ENCODE measurements around the gene FFAR1. TPM values are rescaled to one million over a fixed set of nuclear protein-coding genes. Genes with fewer than 3 reads are reported as not detected.
"Not testable (repeated sequence)": the region's sequence is repeated elsewhere in the genome, so short reads cannot be mapped to it uniquely, and the experiment has no call there.

FFAR1 gene
- total and polyA plus RNA-seq, 2 experiments from 2014 or later, result not detected

- no peaks in the 10 kb centered on the region for H3K4me1 ChIP-seq (ENCODE audit: insufficient read depth)
- no peaks in the 10 kb centered on the region for H3K9me2 ChIP-seq (replicated peaks; ENCODE audit: insufficient read depth)
- H3K27me3 ChIP-seq, result no peaks in the 10 kb centered on the region
- no peak for DNase-seq (ENCODE audit: low spot score)
- H4K20me1 ChIP-seq (ENCODE audit: insufficient read depth, poor library complexity, severe bottlenecking), result no peaks in the 10 kb centered on the region
- H3K4me2 ChIP-seq, result no peak overlapping the region
- H3K36me3 ChIP-seq (replicated peaks; ENCODE audit: insufficient read depth, low read depth), result no peaks in the 10 kb centered on the region
- no peak overlapping the region for H2AFZ ChIP-seq
- H3K4me3 ChIP-seq, result no peak overlapping the region
- no peaks in the 10 kb centered on the region for H3K79me2 ChIP-seq
- H3K27ac ChIP-seq, result no peak overlapping the region
- no peaks in the 10 kb centered on the region for H3K9me3 ChIP-seq (ENCODE audit: low read depth)
- TF ChIP-seq EZH2 (IDR thresholded peaks at IDR 0.05; ENCODE audit: borderline replicate concordance), result no peak
- TF ChIP-seq CTCF (IDR thresholded peaks at IDR 0.05; ENCODE audit: poor library complexity), result no peak
- TF ChIP-seq EZH2phosphoT487 (IDR thresholded peaks at IDR 0.05; ENCODE audit: low read depth, severe bottlenecking, unreplicated experiment), result no peak
Measured at GRCh38 chr19:35369522-35369921, 21.8 kb downstream of the FFAR1 start.

GRCh38 chr19:35370722-35371121 is 23.0 kb downstream of the FFAR1 start, which contains the start of gene GPR42:
GPR42 (plus strand) TSS chr19:35371068; CDS start chr19:35371360, 292 bp downstream.
- Histone ChIP-seq H3K27me3 (no peaks in the 10 kb centered on the region), H2AFZ (no peak within 1 kb of the TSS), H3K4me2 (no peak within 1 kb of the TSS), H3K79me2 (no peaks in the 10 kb centered on the region), H4K20me1 (ENCODE audit: insufficient read depth, poor library complexity, severe bottlenecking) (no peaks in the 10 kb centered on the region), H3K27ac (no peak within 1 kb of the TSS), H3K9me3 (ENCODE audit: low read depth) (no peaks in the 10 kb centered on the region), H3K9me2 (replicated peaks; ENCODE audit: insufficient read depth) (no peaks in the 10 kb centered on the region), H3K4me1 (ENCODE audit: insufficient read depth) (no peaks in the 10 kb centered on the region), H3K4me3 (no peak within 1 kb of the TSS), H3K36me3 (replicated peaks; ENCODE audit: insufficient read depth, low read depth) (no peaks in the 10 kb centered on the region)
- WGBS (ENCODE audit: low lambda C conversion rate, missing lambda C conversion rate), result 88% methylated on average over 6 of the region's 8 CpGs
- no peak for TF ChIP-seq CTCF (IDR thresholded peaks at IDR 0.05; ENCODE audit: poor library complexity)
- no peak for TF ChIP-seq EZH2phosphoT487 (IDR thresholded peaks at IDR 0.05; ENCODE audit: low read depth, severe bottlenecking, unreplicated experiment)
- no peak for TF ChIP-seq EZH2 (IDR thresholded peaks at IDR 0.05; ENCODE audit: borderline replicate concordance)
- no peak for DNase-seq (ENCODE audit: low spot score)

- WGBS (ENCODE audit: low lambda C conversion rate, missing lambda C conversion rate), result 78% methylated on average over 7 of the region's 7 CpGs
- TF ChIP-seq EZH2 (IDR thresholded peaks at IDR 0.05; ENCODE audit: borderline replicate concordance) (no peak), EZH2phosphoT487 (IDR thresholded peaks at IDR 0.05; ENCODE audit: low read depth, severe bottlenecking, unreplicated experiment) (no peak), CTCF (IDR thresholded peaks at IDR 0.05; ENCODE audit: poor library complexity) (no peak)
- Histone ChIP-seq H3K79me2 (no peaks in the 10 kb centered on the region), H3K4me3 (no peak overlapping the region), H3K27me3 (no peaks in the 10 kb centered on the region), H3K4me1 (ENCODE audit: insufficient read depth) (no peaks in the 10 kb centered on the region), H3K9me3 (ENCODE audit: low read depth) (no peaks in the 10 kb centered on the region), H4K20me1 (ENCODE audit: insufficient read depth, poor library complexity, severe bottlenecking) (no peaks in the 10 kb centered on the region), H2AFZ (no peak overlapping the region), H3K9me2 (replicated peaks; ENCODE audit: insufficient read depth) (no peaks in the 10 kb centered on the region), H3K4me2 (no peak overlapping the region), H3K27ac (no peak overlapping the region), H3K36me3 (replicated peaks; ENCODE audit: insufficient read depth, low read depth) (no peaks in the 10 kb centered on the region)
- DNase-seq (ENCODE audit: low spot score), result no peak
Measured at GRCh38 chr19:35373492-35373891, 25.8 kb downstream of the FFAR1 start.

- H3K79me2 ChIP-seq, H3K4me3 ChIP-seq, H3K27me3 ChIP-seq: not testable (repeated sequence)
Measured at GRCh38 chr19:35374031-35374430, 26.3 kb downstream of the FFAR1 start.

More at GRCh38 chr19:35374031-35374430, 26.3 kb downstream of the FFAR1 start:
- DNase-seq (ENCODE audit: low spot score); H2AFZ ChIP-seq; H3K27ac ChIP-seq; H3K4me1 ChIP-seq (ENCODE audit: insufficient read depth); H4K20me1 ChIP-seq (ENCODE audit: insufficient read depth, poor library complexity, severe bottlenecking); H3K9me2 ChIP-seq (replicated peaks; ENCODE audit: insufficient read depth); H3K9me3 ChIP-seq (ENCODE audit: low read depth); H3K36me3 ChIP-seq (replicated peaks; ENCODE audit: insufficient read depth, low read depth); H3K4me2 ChIP-seq: not testable (repeated sequence)

All from hepatocyte (in vitro differentiated cells).